Astrocyte of the cerebellum (primary cell): ENCODE data around the gene NFKB1.
"Not testable (repeated sequence)": the region's sequence is repeated elsewhere in the genome, so short reads cannot be mapped to it uniquely, and the experiment has no call there.

Experiments used
- DNase-seq: peaks from one replicate; pipeline ENCODE4 v3.0.0-alpha.2; 2011; ENCODE audit warnings: low read depth
- H3K4me3 ChIP-seq: 2 replicates; pipeline ENCODE4 v1.5.1; 2011; ENCODE audit warnings: mild to moderate bottlenecking, low read depth, low read length, moderate library complexity
- in situ Hi-C: cut with HindIII; loops from 2 replicates; pipeline ENCODE4 v1.10.0; 2017; ENCODE audit warnings: low sequenced_read_pairs
- TF ChIP-seq, protein P1 (sequence below): IDR thresholded peaks from 2 replicates; pipeline ENCODE4 v1.5.1; 2012; ENCODE audit warnings: low read length, low read depth, moderate library complexity, mild to moderate bottlenecking; ENCODE audit errors: missing control alignments

Gene NFKB1

DNA sequence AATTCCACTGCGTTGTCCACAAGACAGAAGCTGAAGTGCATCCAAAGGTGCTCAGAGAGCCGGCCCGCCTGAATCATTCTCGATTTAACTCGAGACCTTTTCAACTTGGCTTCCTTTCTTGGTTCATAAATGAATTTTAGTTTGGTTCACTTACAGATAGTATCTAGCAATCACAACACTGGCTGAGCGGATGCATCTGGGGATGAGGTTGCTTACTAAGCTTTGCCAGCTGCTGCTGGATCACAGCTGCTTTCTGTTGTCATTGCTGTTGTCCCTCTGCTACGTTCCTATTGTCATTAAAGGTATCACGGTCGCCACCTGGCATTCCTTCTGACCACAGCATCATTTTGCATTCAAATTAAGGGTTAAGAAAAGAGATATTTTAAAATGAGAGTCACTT is 115.5 kb downstream of the NFKB1 start:
- in situ Hi-C loops: no loop called here
- no peak overlapping the region for H3K4me3 ChIP-seq
- TF ChIP-seq, protein P1, sequence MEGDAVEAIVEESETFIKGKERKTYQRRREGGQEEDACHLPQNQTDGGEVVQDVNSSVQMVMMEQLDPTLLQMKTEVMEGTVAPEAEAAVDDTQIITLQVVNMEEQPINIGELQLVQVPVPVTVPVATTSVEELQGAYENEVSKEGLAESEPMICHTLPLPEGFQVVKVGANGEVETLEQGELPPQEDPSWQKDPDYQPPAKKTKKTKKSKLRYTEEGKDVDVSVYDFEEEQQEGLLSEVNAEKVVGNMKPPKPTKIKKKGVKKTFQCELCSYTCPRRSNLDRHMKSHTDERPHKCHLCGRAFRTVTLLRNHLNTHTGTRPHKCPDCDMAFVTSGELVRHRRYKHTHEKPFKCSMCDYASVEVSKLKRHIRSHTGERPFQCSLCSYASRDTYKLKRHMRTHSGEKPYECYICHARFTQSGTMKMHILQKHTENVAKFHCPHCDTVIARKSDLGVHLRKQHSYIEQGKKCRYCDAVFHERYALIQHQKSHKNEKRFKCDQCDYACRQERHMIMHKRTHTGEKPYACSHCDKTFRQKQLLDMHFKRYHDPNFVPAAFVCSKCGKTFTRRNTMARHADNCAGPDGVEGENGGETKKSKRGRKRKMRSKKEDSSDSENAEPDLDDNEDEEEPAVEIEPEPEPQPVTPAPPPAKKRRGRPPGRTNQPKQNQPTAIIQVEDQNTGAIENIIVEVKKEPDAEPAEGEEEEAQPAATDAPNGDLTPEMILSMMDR: no peak
- DNase-seq: no peak

DNA sequence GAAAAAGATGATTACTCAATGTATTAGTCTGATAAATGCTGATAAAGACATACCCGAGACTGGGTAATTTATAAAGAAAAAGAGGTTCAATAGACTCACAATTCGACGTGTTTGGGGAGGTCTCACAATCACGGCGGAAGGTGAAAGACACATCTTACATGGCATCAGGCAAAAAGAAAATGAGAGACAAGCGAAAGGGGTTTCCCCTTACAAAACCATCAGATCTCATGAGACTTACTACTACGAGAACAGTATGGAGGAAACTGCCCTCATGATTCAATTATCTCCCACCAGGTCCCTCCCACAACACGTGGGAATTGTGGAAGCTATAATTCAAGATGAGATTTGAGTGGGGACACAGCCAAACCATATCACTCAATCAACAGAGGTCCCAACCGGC is 117.9 kb downstream of the NFKB1 start:
- in situ Hi-C loops, DNase-seq: not testable (repeated sequence)

DNA sequence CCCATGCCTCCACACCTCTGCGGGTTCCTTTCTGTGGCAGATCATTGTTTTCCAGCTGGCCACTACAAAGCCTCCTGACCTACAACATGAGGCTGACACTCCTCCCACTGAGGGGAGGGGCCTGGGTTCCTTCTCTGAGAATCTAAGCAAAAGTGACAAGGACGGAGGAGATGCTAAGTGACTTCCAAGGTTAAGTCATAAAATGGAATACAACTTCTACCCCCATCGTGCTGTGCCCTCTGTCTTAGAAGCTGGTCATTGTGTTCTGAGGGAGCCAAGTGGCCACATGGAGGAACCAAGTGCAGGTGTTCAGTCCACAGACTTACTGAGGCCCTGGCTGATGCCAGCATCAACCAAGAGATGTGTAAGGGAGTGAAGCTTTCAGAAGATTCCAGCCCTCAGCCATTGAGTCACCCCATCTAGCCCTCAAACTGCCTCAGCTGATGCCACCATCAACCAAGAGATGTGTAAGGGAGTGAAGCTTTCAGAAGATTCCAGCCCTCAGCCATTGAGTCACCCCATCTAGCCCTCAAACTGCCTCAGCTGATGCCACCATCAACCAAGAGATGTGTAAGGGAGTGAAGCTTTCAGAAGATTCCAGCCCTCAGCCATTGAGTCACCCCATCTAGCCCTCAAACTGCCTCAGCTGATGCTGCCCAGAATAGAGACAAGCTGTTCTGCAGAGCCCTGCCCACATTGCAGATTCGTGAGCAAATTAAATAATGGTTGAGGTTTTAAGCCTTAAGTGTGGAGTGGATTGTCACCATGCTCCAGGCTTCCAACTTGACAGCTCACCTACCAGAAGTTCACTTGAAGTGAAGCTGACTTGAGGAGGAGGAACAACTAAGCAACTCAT is 118.8 kb downstream of the NFKB1 start:
- not testable (repeated sequence) for H3K4me3 ChIP-seq, DNase-seq
- in situ Hi-C loops: loop anchor here (5.0 kb wide), 4 partner anchors 67 to 472 kb away; no protein-coding TSS in a partner anchor

More for the DNA sequence above, 117.9 kb downstream of the NFKB1 start:
- H3K4me3 ChIP-seq: not testable (repeated sequence)

DNA sequence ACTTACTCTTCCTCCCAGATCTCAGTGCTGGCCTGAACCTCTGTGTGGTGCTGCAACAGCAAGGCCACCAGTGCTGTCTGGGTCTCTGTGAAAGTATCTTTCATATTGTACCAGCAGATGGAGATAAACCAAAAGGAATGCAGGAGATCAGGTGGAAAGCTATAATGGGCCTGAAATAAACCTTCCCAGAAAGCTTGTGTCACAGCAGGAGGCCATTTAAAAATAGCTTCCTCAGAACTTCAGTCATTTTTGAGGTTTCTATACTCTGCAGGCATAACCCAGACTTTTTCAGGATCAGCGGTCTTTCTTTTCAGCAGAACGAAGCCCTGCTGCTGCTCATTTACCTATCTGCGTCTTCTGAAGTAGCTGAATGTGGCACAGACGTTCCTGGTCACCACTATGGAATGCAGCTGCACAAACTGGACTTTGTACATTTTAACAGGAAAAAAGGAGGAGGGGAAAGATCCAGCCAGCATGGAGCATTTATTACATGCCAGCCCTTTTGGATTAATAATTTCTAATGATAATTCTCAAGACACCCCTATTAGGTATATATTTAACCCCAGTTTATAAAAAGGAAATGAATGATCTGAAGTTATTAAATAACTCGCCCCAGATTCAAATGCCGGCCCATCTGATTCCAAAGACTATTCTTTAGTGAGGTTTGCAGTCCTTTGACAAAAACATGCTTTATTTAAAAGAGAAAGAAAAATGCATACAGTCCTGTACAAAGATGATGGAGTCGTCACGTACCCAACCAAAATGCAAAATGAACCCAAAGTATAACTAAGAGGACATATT is 119.7 kb downstream of the NFKB1 start:
- TF ChIP-seq, protein P1: peak; percentile 79
- DNase-seq: peak; percentile 99
- no peak overlapping the region for H3K4me3 ChIP-seq
- in situ Hi-C loops: loop anchor here (5.0 kb wide), 4 partner anchors 66 to 471 kb away; no protein-coding TSS in a partner anchor

DNA sequence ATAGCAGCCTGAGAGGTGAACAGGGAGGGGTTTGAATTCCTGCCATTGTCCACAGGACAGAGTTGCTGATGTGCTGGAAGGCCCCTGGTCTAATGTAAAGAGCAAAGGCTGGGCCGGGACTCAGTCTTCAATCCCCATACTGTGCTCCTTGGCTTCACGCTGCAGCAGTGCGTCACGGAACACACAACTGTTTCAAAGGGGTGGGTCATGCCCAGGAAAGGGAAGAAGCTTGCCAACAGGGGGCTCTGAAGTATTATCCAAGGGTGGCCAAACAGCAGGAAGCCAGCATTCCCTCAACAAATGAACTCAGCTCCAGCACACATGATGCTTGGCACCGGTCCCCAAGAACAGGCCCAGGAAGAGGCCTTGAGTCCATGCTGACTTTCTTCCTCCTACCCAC is 122.5 kb downstream of the NFKB1 start:
- H3K4me3 ChIP-seq: no peak overlapping the region

DNA sequence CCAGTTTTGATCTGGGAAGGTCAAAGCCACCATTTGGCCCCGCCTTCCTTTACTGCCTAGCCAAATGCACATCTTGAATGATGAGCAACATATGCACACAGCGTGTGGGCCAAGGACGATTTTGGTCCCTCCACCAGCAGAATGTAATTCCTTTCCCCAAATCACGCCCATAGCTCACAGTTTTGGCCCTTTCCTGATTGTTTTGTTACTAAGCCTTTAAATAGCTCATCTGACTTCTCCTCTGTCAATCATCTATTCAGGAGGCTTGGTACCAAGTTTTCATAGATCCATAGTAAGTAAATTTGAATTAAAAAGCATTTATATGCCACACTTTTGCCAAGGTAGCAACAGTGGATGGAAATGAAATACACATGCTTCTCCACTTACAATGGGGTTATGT is 123.3 kb downstream of the NFKB1 start:
- TF ChIP-seq, protein P1: no peak
- in situ Hi-C loops: loop anchor here (5.0 kb wide), 4 partner anchors 63 to 468 kb away; no protein-coding TSS in a partner anchor
- no peak overlapping the region for H3K4me3 ChIP-seq
- DNase-seq: no peak

More for the DNA sequence above, 122.5 kb downstream of the NFKB1 start:
- DNase-seq: peak; percentile 80
- TF ChIP-seq, protein P1: peak; percentile 37
- in situ Hi-C loops: loop anchor here (5.0 kb wide), 4 partner anchors 64 to 469 kb away; no protein-coding TSS in a partner anchor

DNA sequence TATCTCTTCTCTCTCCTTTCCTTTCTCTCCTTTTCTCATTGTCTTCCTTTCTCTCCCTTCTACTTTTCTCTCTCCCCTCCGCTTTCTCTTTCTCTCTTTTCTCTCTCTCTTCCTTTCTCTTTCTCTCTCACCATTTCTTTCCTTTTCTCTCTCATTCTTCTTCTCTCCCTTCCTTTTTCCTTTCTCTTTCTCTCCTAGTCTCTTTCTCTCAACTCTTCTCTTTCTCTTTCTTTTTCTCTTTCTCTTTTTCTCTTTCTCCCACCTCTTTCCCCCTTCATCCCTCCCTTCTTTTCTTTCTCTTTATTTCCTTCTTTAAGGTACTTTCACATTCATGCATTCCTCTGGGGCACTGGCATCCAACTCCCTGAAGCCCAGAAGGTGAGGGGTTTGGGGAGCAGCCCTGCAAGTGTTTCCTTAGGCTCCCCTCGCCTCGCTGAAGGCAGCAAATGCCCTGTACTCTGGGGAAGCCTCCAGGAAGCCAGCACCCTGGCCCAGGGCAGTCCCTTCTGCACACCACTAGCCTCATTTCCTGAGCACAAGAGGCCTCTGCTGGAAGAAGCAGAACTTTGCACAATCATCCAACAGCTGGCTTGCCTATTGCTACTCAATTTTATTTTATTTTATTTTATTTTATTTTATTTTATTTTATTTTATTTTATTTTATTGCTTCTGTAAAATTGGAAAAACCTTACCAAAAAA is 124.2 kb downstream of the NFKB1 start:
- no peak for DNase-seq
- no peak overlapping the region for H3K4me3 ChIP-seq
- TF ChIP-seq, protein P1: peak; percentile 10

More for the DNA sequence above, 124.2 kb downstream of the NFKB1 start:
- in situ Hi-C loops: no loop called here
